Natural killer cell treated with Interleukin-12 subunit alpha and Interleukin-12 subunit beta and Interleukin-15 and Interleukin-18, amount 100 ng/mL, for 72 hours (primary cell): ENCODE results near the gene CDH11. TPM values are rescaled to one million over a fixed set of nuclear protein-coding genes. Genes with fewer than 3 reads are reported as not detected.

ENCODE experiments used
- ATAC-seq, 2 donors: fragments of 150-1000 bp; cut with Tn5 transposase in 1 of 2; sonication (Bioruptor Pico), chemical (Tn5 transposase) in 1 of 2; 2 replicates each; pipeline ENCODE4 v1.10.0; 2021
- DNase-seq: peaks from one replicate; pipeline ENCODE4 v3.0.0; 2022; ENCODE audit warnings: low spot score
- H3K27ac Mint-ChIP-seq, 2 donors: 1 replicate in 1 of 2; 2 replicates in 1 of 2; pipeline ENCODE4 v1.8.0; 2022; ENCODE audit warnings: mixed read lengths in 2 of 2, mild to moderate bottlenecking in 1 of 2, moderate library complexity in 1 of 2
- H3K27me3 Mint-ChIP-seq, 2 donors: 1 replicate in 1 of 2; 2 replicates in 1 of 2; pipeline ENCODE4 v1.8.0; 2022; ENCODE audit warnings: mixed read lengths in 2 of 2
- H3K36me3 Mint-ChIP-seq: one replicate; pipeline ENCODE4 v1.8.0; 2022; ENCODE audit warnings: mixed read lengths
- H3K4me1 Mint-ChIP-seq, 2 donors: 1 replicate in 1 of 2; 2 replicates in 1 of 2; pipeline ENCODE4 v1.8.0; 2022; ENCODE audit warnings: low read depth in 2 of 2, mixed read lengths in 2 of 2, mild to moderate bottlenecking in 1 of 2
- H3K4me3 Mint-ChIP-seq: one replicate; pipeline ENCODE4 v1.8.0; 2022; ENCODE audit warnings: mixed read lengths
- H3K9me3 Mint-ChIP-seq: 2 replicates; pipeline ENCODE4 v1.8.0; 2022; ENCODE audit warnings: mixed read lengths
- total RNA-seq, 2 donors: library from RNA; stranded (reverse); gene quantifications; one replicate each; pipeline ENCODE4 v1.2.3, GENCODE V29; 2022

Gene CDH11
- total RNA-seq, 2 donors from 2014 or later = not detected

DNA sequence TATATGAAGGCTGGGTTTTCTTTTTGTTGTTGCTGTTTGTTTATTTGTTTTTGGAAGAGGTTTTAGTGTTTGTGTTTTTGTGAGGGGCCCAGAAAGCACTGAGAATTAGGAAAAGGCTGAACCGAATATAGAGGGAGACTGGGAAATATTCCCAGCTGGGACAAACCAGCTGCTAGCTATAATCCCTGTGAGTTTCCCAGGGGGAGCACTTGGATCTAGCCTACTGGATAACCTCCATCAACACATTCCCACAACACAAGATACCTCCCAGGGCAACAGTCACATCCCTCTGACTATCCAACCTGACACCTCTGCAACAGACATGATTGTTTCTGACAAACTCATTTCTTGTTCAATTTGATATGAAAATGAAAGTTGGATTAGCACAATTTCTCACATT is 16.7 kb downstream of the CDH11 start:
- Mint-ChIP-seq H3K9me3 (peaks cover 7% of the 10 kb centered on the region), H3K27me3 (no peaks in the 10 kb centered on the region), H3K4me1 (no peaks in the 10 kb centered on the region), H3K36me3 (no peaks in the 10 kb centered on the region), H3K27ac (no peak overlapping the region), H3K4me3 (no peak overlapping the region)
- no peak for DNase-seq
- ATAC-seq = no peak

DNA sequence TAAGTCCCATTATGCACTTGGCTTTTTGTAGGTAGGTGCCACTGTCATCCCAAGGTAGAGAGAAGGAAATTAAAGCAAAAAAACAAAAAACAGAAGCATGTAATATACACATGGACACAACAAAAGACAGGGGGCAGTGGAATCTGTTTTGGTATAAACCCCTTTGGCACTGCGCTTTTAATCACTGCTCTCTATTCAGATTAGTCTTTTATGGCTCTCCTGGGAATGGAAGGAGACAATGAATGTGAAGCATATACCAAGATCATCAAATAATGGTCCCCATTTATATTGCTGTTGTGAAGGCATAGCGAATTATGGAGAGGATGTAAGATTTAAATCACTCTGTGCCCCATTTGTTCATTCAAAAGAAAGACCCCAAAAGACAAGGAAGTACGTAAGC is 17.4 kb downstream of the CDH11 start:
- no peak for ATAC-seq
- no peaks in the 10 kb centered on the region for H3K27me3 Mint-ChIP-seq
- no peak overlapping the region for H3K4me3 Mint-ChIP-seq

DNA sequence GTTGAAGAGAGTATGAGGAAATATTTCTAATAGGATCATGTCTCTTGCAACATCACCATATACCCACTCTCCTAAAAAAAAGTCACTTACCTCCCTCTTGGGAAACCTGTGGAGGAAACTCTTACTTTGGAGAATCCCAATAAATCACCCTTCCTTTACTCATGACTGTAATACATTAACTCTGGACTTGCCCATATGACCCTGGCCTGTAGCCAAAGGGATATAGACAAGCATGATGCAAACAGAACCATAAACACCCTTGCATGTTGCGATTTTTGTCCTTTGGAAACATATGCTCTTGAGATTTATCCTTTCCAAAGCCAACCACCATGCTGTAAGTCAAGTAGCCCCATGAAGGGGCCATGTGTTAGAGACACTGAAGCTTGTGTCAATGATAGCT is 19.5 kb downstream of the CDH11 start:
- Mint-ChIP-seq H3K9me3 (peaks cover 10% of the 10 kb centered on the region), H3K27ac (no peak overlapping the region), H3K4me1 (no peaks in the 10 kb centered on the region), H3K4me3 (no peak overlapping the region), H3K27me3 (no peaks in the 10 kb centered on the region), H3K36me3 (no peaks in the 10 kb centered on the region)
- DNase-seq (no peak), ATAC-seq (no peak)

More for the DNA sequence above, 17.4 kb downstream of the CDH11 start:
- no peak overlapping the region for H3K27ac Mint-ChIP-seq
- H3K9me3 Mint-ChIP-seq = peaks cover 10% of the 10 kb centered on the region
- H3K4me1 Mint-ChIP-seq = no peaks in the 10 kb centered on the region
- no peak for DNase-seq
- no peaks in the 10 kb centered on the region for H3K36me3 Mint-ChIP-seq

DNA sequence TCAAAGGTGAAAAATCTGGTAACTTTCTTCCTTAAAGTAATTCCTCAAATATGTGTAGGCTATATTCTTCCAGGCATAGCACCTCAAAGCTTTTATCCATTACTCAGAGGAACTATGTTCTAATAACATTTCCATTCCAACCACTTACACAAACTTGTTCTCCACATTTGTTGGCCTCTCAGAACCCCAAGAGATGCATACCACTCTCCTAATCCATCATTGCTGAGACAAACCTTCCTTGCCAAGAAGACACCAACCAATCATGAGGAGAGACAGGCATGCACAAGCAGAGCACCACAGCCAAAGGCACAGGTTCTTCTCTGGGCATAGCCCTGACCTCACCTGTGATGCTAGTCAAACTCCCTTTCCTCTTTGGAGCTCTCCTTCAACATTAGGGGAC is 20.9 kb downstream of the CDH11 start:
- Mint-ChIP-seq H3K4me1 (no peaks in the 10 kb centered on the region), H3K36me3 (no peaks in the 10 kb centered on the region), H3K27ac (no peak overlapping the region), H3K4me3 (no peak overlapping the region), H3K27me3 (no peaks in the 10 kb centered on the region), H3K9me3 (peaks cover 10% of the 10 kb centered on the region)
- no peak for ATAC-seq
- DNase-seq = no peak

DNA sequence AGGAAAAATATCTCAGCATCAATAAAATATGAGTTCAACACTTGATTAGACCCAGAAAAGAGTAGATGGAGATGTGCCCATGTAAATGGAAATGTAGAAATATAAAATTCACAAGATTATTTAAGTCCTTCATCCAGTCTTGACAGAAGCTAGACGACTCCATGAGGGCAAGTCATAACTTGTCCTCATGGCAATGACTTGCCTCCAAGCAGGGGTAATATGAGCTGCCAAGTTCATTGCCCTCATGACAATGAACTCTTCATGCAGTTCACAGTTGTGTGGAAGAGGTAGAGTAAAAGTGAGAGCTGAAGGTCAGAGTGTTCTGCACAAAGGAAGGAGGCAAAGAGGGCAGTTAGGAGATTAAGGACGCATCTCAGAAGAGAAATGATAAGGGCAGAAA is 22.3 kb downstream of the CDH11 start:
- no peak overlapping the region for H3K27ac Mint-ChIP-seq
- no peaks in the 10 kb centered on the region for H3K36me3 Mint-ChIP-seq
- H3K4me1 Mint-ChIP-seq = no peaks in the 10 kb centered on the region
- DNase-seq = no peak
- ATAC-seq = no peak
- H3K9me3 Mint-ChIP-seq = peaks cover 10% of the 10 kb centered on the region
- H3K27me3 Mint-ChIP-seq = no peaks in the 10 kb centered on the region
- no peak overlapping the region for H3K4me3 Mint-ChIP-seq

DNA sequence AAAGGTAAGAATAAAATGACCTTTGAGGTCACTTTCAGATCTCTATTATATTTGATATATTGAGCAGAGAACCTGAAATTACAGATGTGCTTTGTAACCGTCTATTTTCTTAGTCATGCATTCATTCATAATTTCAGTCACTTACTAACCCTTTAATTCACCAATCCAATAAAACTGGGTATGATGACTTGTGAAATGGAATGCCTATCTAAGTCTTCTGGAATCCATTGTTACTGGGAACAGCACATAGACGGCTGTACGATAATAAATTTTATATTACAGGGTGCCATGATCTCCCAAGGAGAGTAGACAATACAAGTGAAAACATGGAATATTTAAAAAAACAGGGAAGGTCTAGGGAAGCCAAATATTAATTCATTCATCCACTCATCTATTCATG is 22.9 kb downstream of the CDH11 start:
- H3K27me3 Mint-ChIP-seq = no peaks in the 10 kb centered on the region
- H3K36me3 Mint-ChIP-seq = no peaks in the 10 kb centered on the region
- no peak overlapping the region for H3K4me3 Mint-ChIP-seq
- ATAC-seq = no peak
- H3K9me3 Mint-ChIP-seq = peaks cover 10% of the 10 kb centered on the region
- H3K27ac Mint-ChIP-seq = no peak overlapping the region
- DNase-seq = no peak
- H3K4me1 Mint-ChIP-seq = no peaks in the 10 kb centered on the region

DNA sequence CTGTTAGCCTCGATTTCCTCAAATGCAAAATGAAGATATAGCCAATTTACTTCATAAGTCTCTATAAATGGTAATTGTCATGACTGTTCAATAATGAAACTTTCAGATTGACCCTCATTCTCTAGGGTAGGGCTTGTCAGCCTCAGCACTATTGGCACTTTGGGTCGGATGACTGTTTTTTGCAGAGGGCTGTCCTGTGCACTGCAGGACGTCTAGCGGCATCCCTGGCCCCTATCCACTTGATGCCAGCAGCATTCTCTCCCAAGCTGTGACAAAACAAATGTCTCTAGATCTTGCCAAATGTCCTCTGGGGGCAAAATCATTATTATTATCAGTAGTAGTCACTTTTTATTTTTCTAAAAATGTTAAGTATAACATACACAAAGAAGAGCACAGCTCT is 24.6 kb downstream of the CDH11 start:
- no peak for ATAC-seq
- Mint-ChIP-seq H3K36me3 (no peaks in the 10 kb centered on the region), H3K27ac (no peak overlapping the region), H3K27me3 (no peaks in the 10 kb centered on the region), H3K9me3 (peaks cover 10% of the 10 kb centered on the region), H3K4me3 (no peak overlapping the region), H3K4me1 (no peaks in the 10 kb centered on the region)
- no peak for DNase-seq

DNA sequence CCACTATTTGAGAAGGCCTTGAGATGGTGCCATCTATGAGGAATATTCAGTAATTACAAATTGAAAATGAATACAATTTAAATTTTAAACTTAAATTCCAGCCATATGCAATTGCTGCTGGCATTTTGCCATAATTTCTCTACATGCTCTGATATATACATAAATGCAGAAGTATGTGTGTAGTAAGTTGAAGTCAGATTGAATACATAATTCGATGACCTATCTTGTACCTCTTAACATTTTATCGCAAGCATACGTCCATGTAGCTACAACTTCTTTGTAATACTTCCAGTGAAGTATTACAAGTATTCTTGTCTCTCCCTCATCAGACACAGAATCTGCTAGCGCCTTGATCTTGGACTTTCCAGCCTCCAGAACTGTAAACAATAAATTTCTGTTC is 26.0 kb downstream of the CDH11 start:
- H3K9me3 Mint-ChIP-seq = peaks cover 6% of the 10 kb centered on the region
- H3K27ac Mint-ChIP-seq = no peak overlapping the region

DNA sequence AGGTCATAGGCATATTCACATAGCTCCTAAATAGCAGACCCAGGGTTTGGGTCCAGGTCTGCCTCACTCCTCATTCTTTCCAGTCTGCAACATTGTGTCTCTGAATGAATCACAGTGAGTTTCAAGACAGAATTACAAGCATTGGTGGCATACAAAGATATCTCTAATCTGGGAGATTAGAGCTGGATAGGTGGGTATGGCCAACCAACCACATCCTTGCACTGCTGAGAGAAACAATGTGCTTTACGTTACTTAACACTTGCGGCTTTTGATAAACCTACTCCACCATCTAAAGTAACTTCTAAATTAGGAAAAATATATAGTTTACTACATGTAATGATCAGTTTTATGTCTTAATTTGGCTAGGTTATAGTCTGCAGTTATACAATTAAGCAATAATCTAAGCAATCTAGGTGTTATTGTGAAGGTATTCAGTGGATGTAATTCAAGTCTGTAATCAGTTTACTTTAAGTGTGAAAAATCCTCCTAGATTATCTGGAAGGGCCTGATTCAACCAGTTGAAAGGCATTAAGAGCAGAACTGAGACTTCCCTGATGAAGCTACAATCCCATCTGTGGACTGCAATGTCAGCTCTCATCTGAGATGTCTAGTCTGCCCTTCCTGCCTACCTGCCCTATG is 26.7 kb downstream of the CDH11 start:
- Mint-ChIP-seq H3K27me3 (no peaks in the 10 kb centered on the region), H3K36me3 (no peaks in the 10 kb centered on the region), H3K9me3 (peaks cover 9% of the 10 kb centered on the region), H3K4me1 (no peaks in the 10 kb centered on the region), H3K27ac (no peak overlapping the region), H3K4me3 (no peak overlapping the region)
- ATAC-seq (no peak), DNase-seq (no peak)

More for the DNA sequence above, 26.0 kb downstream of the CDH11 start:
- ATAC-seq (no peak), DNase-seq (no peak)
- H3K36me3 Mint-ChIP-seq = no peaks in the 10 kb centered on the region
- no peaks in the 10 kb centered on the region for H3K4me1 Mint-ChIP-seq
- H3K4me3 Mint-ChIP-seq = no peak overlapping the region
- no peaks in the 10 kb centered on the region for H3K27me3 Mint-ChIP-seq

DNA sequence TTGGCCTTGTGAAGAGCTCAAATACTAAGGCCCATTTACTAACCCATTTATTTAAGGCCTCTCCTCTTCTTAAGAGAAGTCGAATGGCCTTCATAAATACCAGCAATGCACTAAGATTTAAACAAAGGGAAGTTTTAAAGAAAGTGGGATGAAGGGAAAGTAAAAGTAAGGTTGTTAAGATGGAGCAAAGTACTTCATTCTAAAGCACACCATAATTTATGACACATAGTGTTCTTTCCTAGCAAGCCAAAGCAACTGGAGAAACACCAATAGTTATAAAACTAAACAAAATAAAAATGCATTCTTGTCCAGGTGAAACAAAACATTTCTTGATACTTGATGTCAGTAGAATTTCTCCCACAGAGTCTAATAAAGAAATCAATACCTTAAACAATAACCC is 27.9 kb downstream of the CDH11 start:
- no peaks in the 10 kb centered on the region for H3K27me3 Mint-ChIP-seq
- no peak for DNase-seq
- H3K36me3 Mint-ChIP-seq = no peaks in the 10 kb centered on the region
- H3K4me1 Mint-ChIP-seq = no peaks in the 10 kb centered on the region
- no peak overlapping the region for H3K27ac Mint-ChIP-seq
- peaks cover 3% of the 10 kb centered on the region for H3K9me3 Mint-ChIP-seq
- ATAC-seq = no peak
- H3K4me3 Mint-ChIP-seq = no peak overlapping the region

DNA sequence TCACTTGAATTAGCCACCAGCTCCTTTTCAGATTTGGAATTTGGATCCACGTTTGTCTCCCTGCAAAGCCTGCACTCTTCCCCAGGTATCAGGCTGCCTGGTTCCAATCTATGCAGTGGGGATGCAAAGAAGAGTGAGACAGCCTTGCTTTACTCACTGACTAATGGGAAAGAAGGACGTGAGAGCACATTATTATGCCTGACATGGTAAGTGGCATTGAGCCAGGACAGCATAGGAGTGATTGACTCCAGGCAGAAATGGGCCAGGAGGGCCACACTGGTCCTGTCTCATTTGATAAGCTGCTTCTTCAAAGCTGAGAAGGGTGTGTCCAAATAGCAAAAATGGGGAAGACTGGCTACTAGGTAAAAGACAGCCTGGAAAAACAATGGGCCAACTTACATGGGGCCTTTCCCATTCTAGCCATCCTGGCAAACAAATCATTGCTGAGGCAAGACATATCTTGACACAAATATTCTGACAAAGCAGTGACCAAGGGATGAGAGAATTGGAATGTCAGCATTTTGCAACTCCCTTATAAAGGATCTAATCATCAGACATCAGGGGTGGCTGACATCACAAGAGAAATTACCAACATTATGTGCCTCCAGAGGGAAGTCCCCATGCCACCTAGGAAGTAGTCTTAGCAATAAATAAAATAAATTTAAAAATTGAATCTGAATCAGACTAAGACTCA is 38.6 kb downstream of the CDH11 start:
- peaks cover under 1% of the 10 kb centered on the region for H3K9me3 Mint-ChIP-seq
- DNase-seq (no peak), ATAC-seq (no peak)
- no peaks in the 10 kb centered on the region for H3K36me3 Mint-ChIP-seq
- no peaks in the 10 kb centered on the region for H3K27me3 Mint-ChIP-seq
- no peak overlapping the region for H3K4me3 Mint-ChIP-seq
- no peak overlapping the region for H3K27ac Mint-ChIP-seq
- H3K4me1 Mint-ChIP-seq = no peaks in the 10 kb centered on the region

DNA sequence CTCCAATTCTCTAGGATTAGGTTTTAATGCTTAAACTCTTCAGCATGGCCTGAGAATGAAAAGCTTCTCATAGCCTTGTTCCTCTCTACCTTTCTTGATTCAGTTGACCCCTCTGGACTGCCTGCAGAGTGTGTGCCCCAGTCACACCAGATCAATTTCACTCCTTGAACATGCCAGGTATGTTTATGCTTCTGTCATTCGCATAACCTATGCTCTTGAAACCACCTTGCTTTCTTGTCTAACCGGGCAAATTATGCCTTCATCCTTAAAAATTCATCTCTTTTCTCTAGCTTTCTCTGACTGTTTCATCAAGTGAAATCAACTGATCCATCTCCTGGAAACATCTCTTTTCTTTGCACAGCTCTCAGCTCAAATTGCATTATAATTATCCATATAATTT is 42.3 kb downstream of the CDH11 start:
- H3K36me3 Mint-ChIP-seq = no peaks in the 10 kb centered on the region
- H3K4me1 Mint-ChIP-seq = no peaks in the 10 kb centered on the region
- DNase-seq = no peak
- no peaks in the 10 kb centered on the region for H3K27me3 Mint-ChIP-seq
- H3K27ac Mint-ChIP-seq = no peak overlapping the region
- peaks cover 6% of the 10 kb centered on the region for H3K9me3 Mint-ChIP-seq
- ATAC-seq = no peak
- no peak overlapping the region for H3K4me3 Mint-ChIP-seq

DNA sequence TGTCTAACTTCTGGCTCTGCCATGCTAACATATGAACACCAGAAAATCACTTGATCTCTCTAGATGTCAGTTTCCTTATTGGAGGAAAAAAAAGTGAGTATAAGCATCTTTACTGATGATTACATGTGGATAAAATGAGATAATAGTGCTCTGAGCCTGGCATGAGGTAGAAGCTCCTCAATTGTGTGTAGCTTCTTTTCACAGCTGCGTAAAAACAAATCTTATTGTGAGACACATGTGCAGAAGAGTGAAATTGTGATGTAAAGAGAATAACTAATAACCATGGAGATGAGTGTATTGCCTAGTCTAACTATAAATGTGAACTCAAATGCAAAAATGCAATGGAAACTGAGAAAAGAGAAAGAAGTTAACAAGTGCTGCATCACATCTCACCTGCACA is 44.7 kb downstream of the CDH11 start:
- DNase-seq (no peak), ATAC-seq (no peak)
- Mint-ChIP-seq H3K27ac (no peak overlapping the region), H3K9me3 (peaks cover 6% of the 10 kb centered on the region), H3K27me3 (no peaks in the 10 kb centered on the region), H3K4me3 (no peak overlapping the region), H3K36me3 (no peaks in the 10 kb centered on the region), H3K4me1 (no peaks in the 10 kb centered on the region)

DNA sequence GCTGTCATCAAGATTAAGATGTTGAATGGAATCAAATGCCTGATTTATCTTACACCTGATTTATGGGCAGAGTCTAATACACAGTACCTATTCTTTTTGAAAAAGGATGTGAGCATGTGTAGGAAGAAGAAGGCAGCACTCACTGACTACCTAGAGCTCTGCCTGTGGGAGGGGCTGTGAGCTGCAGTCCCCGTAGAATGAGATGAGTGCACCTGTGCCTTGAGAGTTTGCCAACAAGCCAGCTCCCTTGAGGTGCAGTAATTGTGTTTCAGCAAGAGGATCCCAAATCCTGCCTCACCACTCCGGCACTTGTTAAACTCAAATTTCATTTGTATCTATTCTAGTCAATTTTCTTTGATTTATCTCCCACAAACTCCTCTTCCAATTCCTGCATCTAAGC is 46.0 kb downstream of the CDH11 start:
- H3K4me1 Mint-ChIP-seq = no peaks in the 10 kb centered on the region
- DNase-seq (no peak), ATAC-seq (no peak)
- no peaks in the 10 kb centered on the region for H3K27me3 Mint-ChIP-seq
- H3K9me3 Mint-ChIP-seq = peaks cover 11% of the 10 kb centered on the region
- H3K27ac Mint-ChIP-seq = no peak overlapping the region
- H3K36me3 Mint-ChIP-seq = no peaks in the 10 kb centered on the region
- no peak overlapping the region for H3K4me3 Mint-ChIP-seq
